ENCODE data around the gene UNC119B. TPM values are rescaled to one million over a fixed set of nuclear protein-coding genes. Genes with fewer than 3 reads are reported as not detected.

UNC119B gene
- total and polyA plus RNA-seq, 2 of the 4 experiments (the other 2 are of a cell fraction): 8.4 to 21.6 TPM

DNA sequence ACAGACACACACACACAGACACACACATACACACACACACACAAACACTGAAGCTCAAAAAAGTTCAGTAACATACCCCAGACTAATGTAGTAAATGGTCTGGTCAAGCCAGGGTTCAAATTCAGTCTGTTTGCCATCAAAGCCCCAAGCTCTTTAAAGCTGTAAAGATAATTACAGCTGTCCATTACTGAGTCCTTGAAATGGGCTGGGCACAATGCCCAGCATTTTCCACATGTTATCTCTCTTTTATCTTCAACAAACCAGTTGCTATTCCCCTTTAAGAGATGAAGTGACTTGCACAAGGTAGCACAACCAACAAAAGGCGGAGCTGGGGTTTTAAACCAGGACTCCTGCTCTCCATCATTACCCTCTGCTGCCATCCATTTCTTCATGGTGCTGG lies 7.6 kb upstream of the UNC119B start:
- WGBS, 2 experiments (ENCODE audit: extremely low coverage in 2 of 2, insufficient read length in 1 of 2): no CpG with 5 or more reads among the region's 1 CpG
- CTCF ChIA-PET: interaction anchor here (2.0 kb wide), 1 partner anchor 269 kb away, joined by 4 read pairs; no protein-coding TSS in a partner anchor
- no TSS peak for BruUV-seq (replicated peaks)

More for the DNA sequence above, 7.6 kb upstream of the UNC119B start:
- no peaks in the 10 kb centered on the region for H3K27me3 ChIP-seq (ENCODE audit: control insufficient read depth, insufficient read depth, low read length)
- H3K36me3 ChIP-seq (ENCODE audit: control insufficient read depth, insufficient read depth, low read length): peaks cover 39% of the 10 kb centered on the region
- no peak overlapping the region for H2BK15ac ChIP-seq (ENCODE audit: low read depth, low read length)
- H2BK120ac ChIP-seq (ENCODE audit: low read depth, low read length): no peak overlapping the region
- H3K4me1 ChIP-seq (ENCODE audit: control insufficient read depth, insufficient read depth, low read length): no peaks in the 10 kb centered on the region
- POLR2A ChIA-PET (ENCODE audit: unreplicated experiment): no interaction called here
- H4K5ac ChIP-seq (ENCODE audit: low read depth, low read length): no peak overlapping the region
- H3K23ac ChIP-seq (ENCODE audit: low read depth, low read length): no peak overlapping the region
- H4K8ac ChIP-seq (ENCODE audit: low read depth in 2 of 2, low read length in 2 of 2): no peak overlapping the region
- H2BK20ac ChIP-seq (ENCODE audit: low read depth, low read length): no peak overlapping the region
- no peak overlapping the region for H3K4me2 ChIP-seq (ENCODE audit: low read depth, low read length)
- no peak for ATAC-seq (ENCODE audit: low read depth)
- H3K4me3 ChIP-seq (ENCODE audit: insufficient read depth, low read depth, low read length): no peak overlapping the region
- H3K18ac ChIP-seq (ENCODE audit: low read depth, low read length): no peak overlapping the region
- H2BK5ac ChIP-seq (ENCODE audit: low read depth, low read length, poor library complexity, severe bottlenecking): no peak overlapping the region
- H4K20me1 ChIP-seq (ENCODE audit: insufficient read depth, low read length): no peaks in the 10 kb centered on the region
- no peak overlapping the region for H2AFZ ChIP-seq (replicated peaks; ENCODE audit: low read length, poor library complexity)
- no peak overlapping the region for H4K91ac ChIP-seq (ENCODE audit: insufficient read depth, low read depth, low read length)
- intact Hi-C loops (cut with micrococcal nuclease): no loop called here
- no peak overlapping the region for H2AK9ac ChIP-seq (replicated peaks; ENCODE audit: low read depth, low read length, poor library complexity)
- 0 out of 2 replicates have a peak, but pooled peaks cover 3% of the 10 kb centered on the region for H3K9me1 ChIP-seq (ENCODE audit: insufficient read depth, low read length)
- H3K9me3 ChIP-seq (ENCODE audit: control insufficient read depth, insufficient read depth, low read length): no peaks in the 10 kb centered on the region
- no peak for DNase-seq
- H2AK5ac ChIP-seq (ENCODE audit: low read depth, low read length): no peak overlapping the region
- no peak overlapping the region for H3K56ac ChIP-seq (ENCODE audit: extremely low read depth, insufficient read depth, low read length)
- H3K79me1 ChIP-seq (ENCODE audit: low read depth in 1 of 2, low read length in 2 of 2): peaks cover 0 to 4% of the 10 kb centered on the region in 2 experiments; a peak in 2 of 4 replicates
- H3K9ac ChIP-seq (ENCODE audit: low read depth, low read length): no peak overlapping the region
- dilution Hi-C loops (cut with HindIII; ENCODE audit: low sequenced_read_pairs, unreplicated experiment): no loop called here
- TF ChIP-seq POLR2A (IDR thresholded peaks at IDR 0.05; ENCODE audit: low read depth, low read length): no peak
- TF ChIP-seq MAFK (IDR thresholded peaks at IDR 0.05; ENCODE audit: low read depth, low read length): no peak
- no peak for TF ChIP-seq MXI1 (IDR thresholded peaks at IDR 0.05; ENCODE audit: borderline replicate concordance, low read depth, low read length)
- no peak for TF ChIP-seq RFX5 (IDR thresholded peaks at IDR 0.05; ENCODE audit: low read depth, low read length)
- no peak for TF ChIP-seq BHLHE40 (IDR thresholded peaks at IDR 0.05; ENCODE audit: low read depth, low read length)
- no peak for TF ChIP-seq RAD21 (IDR thresholded peaks at IDR 0.05; ENCODE audit: low read length)
- TF ChIP-seq CHD1 (IDR thresholded peaks at IDR 0.05; ENCODE audit: low read depth, low read length): no peak
- TF ChIP-seq CEBPB (IDR thresholded peaks at IDR 0.05; ENCODE audit: low read depth, low read length): no peak
- TF ChIP-seq NFE2L2 (IDR thresholded peaks at IDR 0.05; ENCODE audit: low read depth, low read length): no peak
- no peak for TF ChIP-seq SMC3 (IDR thresholded peaks at IDR 0.05; ENCODE audit: low read depth, low read length)
- in situ Hi-C loops (cut with MboI; ENCODE audit: low sequenced_read_pairs): no loop called here
- no peak overlapping the region for H3K27ac ChIP-seq (ENCODE audit: insufficient read depth, low read length)
- H3K4ac ChIP-seq (ENCODE audit: low read depth, low read length): no peak overlapping the region
- H3K14ac ChIP-seq (replicated peaks; ENCODE audit: low read depth, low read length): no peak overlapping the region

All from IMR-90 (cell line).